PC-3 (cell line): ENCODE results near the gene FGD5. TPM values are rescaled to one million over a fixed set of nuclear protein-coding genes. Genes with fewer than 3 reads are reported as not detected.

Experiments used
- ATAC-seq: fragments of 200-7000 bp; cut with Tn5 transposase; 2 replicates; pipeline ENCODE4 v1.9.1; 2020; ENCODE audit warnings: mild to moderate bottlenecking, moderate library complexity
- BruUV-seq: library from RNA; stranded (reverse); fragments of 400-500 nt; replicated peaks from 2 replicates; lab custom pipeline; 2021; lab: Mats Ljungman, UMichigan
- CTCF ChIA-PET: fragments of 300-600 bp; sonication (Branson Sonifier 250); formaldehyde crosslinking; loops from one replicate; lab custom pipeline; 2022; ENCODE audit warnings: antibody characterized with exemption; lab: Charles Lee
- POLR2A ChIA-PET: fragments of 300-600 bp; sonication (Branson Sonifier 250); formaldehyde crosslinking; loops from one replicate; lab custom pipeline; 2022; ENCODE audit warnings: antibody characterized with exemption; ENCODE audit not compliant: unreplicated experiment; lab: Charles Lee
- DNase-seq: peaks from one replicate; pipeline ENCODE4 v3.0.0-alpha.2; 2015
- H2AFZ ChIP-seq: fragments of 300-600 bp; sonication (generic); 2 replicates; pipeline ENCODE4 v1.6.0; 2016; ENCODE audit warnings: antibody characterized with exemption, low read length
- H3F3A ChIP-seq: fragments of 300-600 bp; sonication (generic); one replicate; pipeline ENCODE4 v1.6.0; 2017; ENCODE audit warnings: antibody characterized with exemption, low read length, control low read depth, mild to moderate bottlenecking; ENCODE audit not compliant: unreplicated experiment
- H3K27ac ChIP-seq: fragments of 300-600 bp; sonication (generic); 2 replicates; pipeline ENCODE4 v1.5.1; 2016; ENCODE audit warnings: mild to moderate bottlenecking, low read length
- H3K27me3 ChIP-seq: fragments of 300-600 bp; sonication (generic); 2 replicates; pipeline ENCODE4 v1.6.1; 2016; ENCODE audit warnings: low read length, mixed read lengths
- H3K36me3 ChIP-seq: fragments of 300-600 bp; sonication (generic); 2 replicates; pipeline ENCODE4 v1.6.1; 2016; ENCODE audit warnings: low read depth, mixed run types, low read length, mixed read lengths
- H3K4me1 ChIP-seq: fragments of 300-600 bp; sonication (generic); 2 replicates; pipeline ENCODE4 v1.5.1; 2016; ENCODE audit warnings: low read length; ENCODE audit not compliant: insufficient read depth
- H3K4me2 ChIP-seq: fragments of 300-600 bp; sonication (generic); 2 replicates; pipeline ENCODE4 v1.6.0; 2016; ENCODE audit warnings: low read length
- H3K4me3 ChIP-seq: fragments of 300-600 bp; sonication (generic); 2 replicates; pipeline ENCODE4 v1.5.1; 2016; ENCODE audit warnings: mild to moderate bottlenecking, low read length, mixed read lengths
- H3K79me2 ChIP-seq: fragments of 300-600 bp; sonication (generic); 2 replicates; pipeline ENCODE4 v1.6.1; 2017; ENCODE audit warnings: low read length, mixed read lengths
- H3K9ac ChIP-seq: fragments of 300-600 bp; sonication (generic); 2 replicates; pipeline ENCODE4 v1.6.0; 2016; ENCODE audit warnings: mild to moderate bottlenecking, low read length
- H3K9me2 ChIP-seq: fragments of 300-600 bp; sonication (generic); replicated peaks from 2 replicates; pipeline ENCODE4 v1.6.1; 2016; ENCODE audit warnings: mixed run types, low read length, mixed read lengths
- H3K9me3 ChIP-seq: fragments of 300-600 bp; sonication (generic); 2 replicates; pipeline ENCODE4 v1.6.1; 2016; ENCODE audit warnings: low read length, mixed read lengths
- H4K20me1 ChIP-seq: fragments of 300-600 bp; sonication (generic); 2 replicates; pipeline ENCODE4 v1.6.1; 2016; ENCODE audit warnings: low read length, mixed read lengths
- EZH2 ChIP-seq: fragments of 300-600 bp; sonication (generic); IDR thresholded peaks from one replicate; pipeline ENCODE4 v1.6.1; 2017; ENCODE audit warnings: antibody characterized with exemption, mild to moderate bottlenecking, low read length; ENCODE audit not compliant: unreplicated experiment
- EZH2phosphoT487 ChIP-seq: fragments of 300-600 bp; sonication (generic); IDR thresholded peaks from 2 replicates; pipeline ENCODE4 v1.6.1; 2018; ENCODE audit warnings: mild to moderate bottlenecking, antibody characterized with exemption, low read length, borderline replicate concordance
- intact Hi-C: fragments of 100-400 bp; cut with micrococcal nuclease; formaldehyde crosslinking; loops from 2 replicates; pipeline ENCODE4 v1.9.0; 2023
- total RNA-seq: library from RNA; depleted of rRNA; stranded (reverse); fragments of >200 nt; gene quantifications from 2 replicates; pipeline ENCODE4 v1.2.3, GENCODE V29; 2014
- TF ChIP-seq, protein P1 (sequence below): fragments of 300-600 bp; sonication (generic); conservative IDR thresholded peaks from 2 replicates; pipeline ENCODE4 v1.5.1; 2017; ENCODE audit warnings: antibody characterized with exemption, low read depth, mild to moderate bottlenecking, low read length

FGD5 gene
- total RNA-seq, 1 experiment from 2014 or later: not detected

DNA sequence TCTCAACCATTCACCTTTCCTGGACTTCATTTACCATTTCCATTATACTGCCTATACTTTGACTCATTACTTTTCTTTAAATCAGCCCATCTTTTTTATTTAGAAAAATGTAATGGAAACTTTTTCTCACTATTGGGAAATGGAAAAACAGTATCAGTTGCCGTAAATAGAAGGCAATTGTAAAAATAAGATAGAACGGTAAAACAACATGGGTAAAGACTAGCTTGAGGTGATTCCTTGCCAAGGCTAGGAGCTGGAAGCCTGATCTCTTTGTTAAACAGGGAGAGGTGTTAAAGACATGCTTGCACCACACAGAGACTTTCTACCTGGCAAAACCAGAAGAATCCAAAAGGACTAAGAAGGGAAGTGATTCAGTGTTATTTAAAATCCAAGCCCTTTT lies 5.9 kb downstream of the FGD5 start:
- no peaks in the 10 kb centered on the region for H3K9me3 ChIP-seq
- H4K20me1 ChIP-seq: no peaks in the 10 kb centered on the region
- H3K4me1 ChIP-seq: 0 out of 2 replicates have a peak, but pooled peaks cover 3% of the 10 kb centered on the region
- ChIA-PET CTCF (no interaction called here), POLR2A (no interaction called here)
- no peak for DNase-seq
- TF ChIP-seq EZH2phosphoT487 (no peak), EZH2 (no peak)
- TF ChIP-seq, protein P1, sequence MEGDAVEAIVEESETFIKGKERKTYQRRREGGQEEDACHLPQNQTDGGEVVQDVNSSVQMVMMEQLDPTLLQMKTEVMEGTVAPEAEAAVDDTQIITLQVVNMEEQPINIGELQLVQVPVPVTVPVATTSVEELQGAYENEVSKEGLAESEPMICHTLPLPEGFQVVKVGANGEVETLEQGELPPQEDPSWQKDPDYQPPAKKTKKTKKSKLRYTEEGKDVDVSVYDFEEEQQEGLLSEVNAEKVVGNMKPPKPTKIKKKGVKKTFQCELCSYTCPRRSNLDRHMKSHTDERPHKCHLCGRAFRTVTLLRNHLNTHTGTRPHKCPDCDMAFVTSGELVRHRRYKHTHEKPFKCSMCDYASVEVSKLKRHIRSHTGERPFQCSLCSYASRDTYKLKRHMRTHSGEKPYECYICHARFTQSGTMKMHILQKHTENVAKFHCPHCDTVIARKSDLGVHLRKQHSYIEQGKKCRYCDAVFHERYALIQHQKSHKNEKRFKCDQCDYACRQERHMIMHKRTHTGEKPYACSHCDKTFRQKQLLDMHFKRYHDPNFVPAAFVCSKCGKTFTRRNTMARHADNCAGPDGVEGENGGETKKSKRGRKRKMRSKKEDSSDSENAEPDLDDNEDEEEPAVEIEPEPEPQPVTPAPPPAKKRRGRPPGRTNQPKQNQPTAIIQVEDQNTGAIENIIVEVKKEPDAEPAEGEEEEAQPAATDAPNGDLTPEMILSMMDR: no peak
- no peak overlapping the region for H3K9ac ChIP-seq
- H3F3A ChIP-seq: no peaks in the 10 kb centered on the region
- H2AFZ ChIP-seq: no peak overlapping the region
- no peak overlapping the region for H3K27ac ChIP-seq
- no peaks in the 10 kb centered on the region for H3K79me2 ChIP-seq
- BruUV-seq: no TSS peak
- no peak overlapping the region for H3K4me2 ChIP-seq
- ATAC-seq: no peak
- H3K36me3 ChIP-seq: no peaks in the 10 kb centered on the region
- H3K9me2 ChIP-seq: no peaks in the 10 kb centered on the region
- intact Hi-C loops: no loop called here
- peaks cover 76% of the 10 kb centered on the region for H3K27me3 ChIP-seq
- no peak overlapping the region for H3K4me3 ChIP-seq

DNA sequence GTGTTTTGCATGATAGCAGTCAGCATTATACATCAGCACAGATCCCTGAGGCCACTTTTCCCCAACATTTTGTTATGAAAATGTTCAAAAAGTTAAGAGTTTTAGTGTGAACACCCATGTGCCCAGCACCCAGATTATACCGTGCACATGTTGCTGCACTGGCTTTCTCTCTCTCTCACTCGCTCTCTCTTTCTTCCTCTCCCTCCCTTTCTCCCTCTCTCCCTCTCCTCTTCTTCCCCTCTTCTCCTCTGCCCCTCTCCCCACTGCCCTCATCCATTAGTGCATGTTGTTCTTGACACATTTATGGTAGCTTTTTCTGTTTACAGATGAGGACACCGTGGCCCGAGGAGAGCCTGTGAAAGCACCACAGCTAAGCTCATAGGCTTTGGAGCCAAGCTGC lies 7.3 kb downstream of the FGD5 start:
- Histone ChIP-seq H3K27ac (no peak overlapping the region), H3K27me3 (peaks cover 76% of the 10 kb centered on the region), H3K9ac (no peak overlapping the region), H3K9me3 (no peaks in the 10 kb centered on the region), H3K79me2 (no peaks in the 10 kb centered on the region), H4K20me1 (no peaks in the 10 kb centered on the region), H3K9me2 (no peaks in the 10 kb centered on the region), H3K4me3 (no peak overlapping the region), H3F3A (no peaks in the 10 kb centered on the region), H2AFZ (no peak overlapping the region), H3K4me2 (no peak overlapping the region), H3K4me1 (0 out of 2 replicates have a peak, but pooled peaks cover 3% of the 10 kb centered on the region), H3K36me3 (no peaks in the 10 kb centered on the region)
- no peak for ATAC-seq
- no peak for DNase-seq
- TF ChIP-seq, protein P1: no peak
- TF ChIP-seq EZH2phosphoT487: no peak
- no peak for TF ChIP-seq EZH2
- CTCF ChIA-PET: no interaction called here
- intact Hi-C loops: no loop called here
- POLR2A ChIA-PET: no interaction called here
- no TSS peak for BruUV-seq

DNA sequence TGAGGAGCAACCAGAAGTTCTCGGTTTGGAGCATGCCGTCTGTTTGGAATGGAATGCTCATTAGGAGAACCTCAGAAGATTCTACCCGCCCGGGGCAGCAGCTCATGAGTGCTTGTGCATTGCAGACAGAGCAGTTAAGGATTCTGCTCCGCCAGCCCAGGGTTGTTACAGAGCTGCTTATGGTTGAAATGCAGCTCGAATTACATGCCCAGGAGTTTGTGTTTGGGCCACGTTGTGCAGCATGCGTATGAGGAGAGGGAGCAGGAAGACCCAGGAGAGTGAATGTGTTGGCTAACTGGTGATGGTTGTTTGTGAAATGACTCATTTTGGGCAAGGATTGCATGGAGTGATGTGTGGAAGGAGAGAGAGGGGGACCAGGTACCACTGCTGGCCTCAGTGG lies 9.0 kb downstream of the FGD5 start:
- Histone ChIP-seq H3K9ac (no peak overlapping the region), H2AFZ (no peak overlapping the region), H3K4me1 (0 out of 2 replicates have a peak, but pooled peaks cover 3% of the 10 kb centered on the region), H3K4me2 (no peak overlapping the region), H4K20me1 (no peaks in the 10 kb centered on the region), H3K27me3 (peaks cover 76% of the 10 kb centered on the region), H3K9me2 (no peaks in the 10 kb centered on the region), H3F3A (no peaks in the 10 kb centered on the region), H3K79me2 (no peaks in the 10 kb centered on the region), H3K27ac (no peak overlapping the region), H3K36me3 (no peaks in the 10 kb centered on the region), H3K4me3 (no peak overlapping the region), H3K9me3 (no peaks in the 10 kb centered on the region)
- TF ChIP-seq EZH2 (no peak), EZH2phosphoT487 (no peak)
- TF ChIP-seq, protein P1: no peak
- POLR2A ChIA-PET: no interaction called here
- CTCF ChIA-PET: no interaction called here
- peak; percentile 42 for DNase-seq
- no TSS peak for BruUV-seq
- peak; percentile 45 for ATAC-seq
- intact Hi-C loops: no loop called here
